Neural cell (in vitro differentiated cells): ENCODE results near the gene MUC21. TPM values are rescaled to one million over a fixed set of nuclear protein-coding genes. Genes with fewer than 3 reads are reported as not detected.

Experiments used
- H2AFZ ChIP-seq: fragments of 200-600, 300-800 bp; sonication (generic), shearing (Covaris generic); 2 replicates; pipeline ENCODE4 v1.6.0; 2014; ENCODE audit warnings: low read depth, mild to moderate bottlenecking, antibody characterized with exemption, low read length, moderate library complexity
- H3F3A ChIP-seq: fragments of 200-600 bp; shearing (Covaris generic); 2 replicates; pipeline ENCODE4 v1.6.1; 2016; ENCODE audit warnings: mild to moderate bottlenecking, moderate library complexity, mixed read lengths, antibody characterized with exemption, low read length; ENCODE audit not compliant: insufficient read depth, poor library complexity, severe bottlenecking
- H3K27ac ChIP-seq: fragments of 200-600, 300-800 bp; sonication (generic), shearing (Covaris generic); 2 replicates; pipeline ENCODE4 v1.5.1; 2014; ENCODE audit warnings: mild to moderate bottlenecking, low read length, moderate library complexity
- H3K27me3 ChIP-seq: fragments of 300-800, 200-600 bp; sonication (generic), shearing (Covaris generic); 2 replicates; pipeline ENCODE4 v1.6.0; 2014; ENCODE audit warnings: mild to moderate bottlenecking, low read depth, low read length, moderate library complexity; ENCODE audit not compliant: insufficient read depth
- H3K36me3 ChIP-seq: fragments of 300-800, 200-600 bp; sonication (generic), shearing (Covaris generic); 2 replicates; pipeline ENCODE4 v1.5.1; 2014; ENCODE audit warnings: mild to moderate bottlenecking, antibody characterized with exemption, low read length, moderate library complexity; ENCODE audit not compliant: insufficient read depth
- H3K4me2 ChIP-seq: fragments of 300-800, 200-600 bp; sonication (generic), shearing (Covaris generic); 2 replicates; pipeline ENCODE4 v1.6.0; 2014; ENCODE audit warnings: mild to moderate bottlenecking, low read length
- H3K4me3 ChIP-seq: fragments of 300-800, 200-600 bp; sonication (generic), shearing (Covaris generic); 2 replicates; pipeline ENCODE4 v1.5.1; 2014; ENCODE audit warnings: mild to moderate bottlenecking, low read length, moderate library complexity
- H3K79me2 ChIP-seq: fragments of 200-600 bp; shearing (Covaris generic); replicated peaks from 2 replicates; pipeline ENCODE4 v1.6.0; 2014; ENCODE audit warnings: mild to moderate bottlenecking, low read length, moderate library complexity; ENCODE audit not compliant: insufficient read depth
- H3K9ac ChIP-seq: fragments of 300-800, 200-600 bp; sonication (generic), shearing (Covaris generic); 2 replicates; pipeline ENCODE4 v1.6.1; 2016; ENCODE audit warnings: mild to moderate bottlenecking, low read length, mixed read lengths
- H3K9me2 ChIP-seq: fragments of 200-600 bp; shearing (Covaris generic); 2 replicates; pipeline ENCODE4 v1.6.1; 2016; ENCODE audit warnings: mild to moderate bottlenecking, low read length, mixed read lengths; ENCODE audit not compliant: insufficient read depth
- H3K9me3 ChIP-seq: fragments of 200-600, 300-800 bp; sonication (generic), shearing (Covaris generic); 2 replicates; pipeline ENCODE4 v1.6.1; 2016; ENCODE audit warnings: mild to moderate bottlenecking, mixed run types, low read length, moderate library complexity, mixed read lengths
- H4K20me1 ChIP-seq: fragments of 200-600 bp; shearing (Covaris generic); 2 replicates; pipeline ENCODE4 v1.6.1; 2016; ENCODE audit warnings: mild to moderate bottlenecking, mixed run types; ENCODE audit not compliant: insufficient read depth
- EP300 ChIP-seq: fragments of 450-650 bp; conservative IDR thresholded peaks from 2 replicates; pipeline ENCODE4 v1.6.1; 2014; ENCODE audit warnings: antibody characterized with exemption, mild to moderate bottlenecking, moderate library complexity; ENCODE audit not compliant: poor library complexity, severe bottlenecking
- EZH2 ChIP-seq: fragments of 200-600, 300-800 bp; shearing (Covaris generic), sonication (generic); IDR thresholded peaks from 2 replicates; pipeline ENCODE4 v1.6.1; 2014; ENCODE audit warnings: antibody characterized with exemption, low read length, borderline replicate concordance, mild to moderate bottlenecking; ENCODE audit not compliant: insufficient read depth, poor library complexity, severe bottlenecking
- MXI1 ChIP-seq: fragments of 450-650 bp; conservative IDR thresholded peaks from 2 replicates; pipeline ENCODE4 v1.6.1; 2014; ENCODE audit warnings: antibody characterized with exemption, mild to moderate bottlenecking; ENCODE audit not compliant: poor library complexity, severe bottlenecking
- POLR2AphosphoS5 ChIP-seq: IDR thresholded peaks from 2 replicates; pipeline ENCODE4 v1.6.1; 2012
- RAD21 ChIP-seq: fragments of 450-650 bp; conservative IDR thresholded peaks from 2 replicates; pipeline ENCODE4 v1.6.1; 2014; ENCODE audit warnings: antibody characterized with exemption, mild to moderate bottlenecking, moderate library complexity
- REST ChIP-seq: IDR thresholded peaks from 2 replicates; pipeline ENCODE4 v1.6.1; 2012; ENCODE audit warnings: borderline replicate concordance
- SMC3 ChIP-seq: fragments of 450-650 bp; conservative IDR thresholded peaks from 2 replicates; pipeline ENCODE4 v1.6.1; 2014; ENCODE audit warnings: antibody characterized with exemption, mild to moderate bottlenecking, moderate library complexity; ENCODE audit not compliant: poor library complexity
- TAF1 ChIP-seq: IDR thresholded peaks from 2 replicates; pipeline ENCODE4 v1.6.1; 2012; ENCODE audit warnings: low read depth
- polyA plus RNA-seq: library from polyadenylated mRNA; depleted of rRNA; stranded (reverse); fragments of >200 nt; gene quantifications from 2 replicates; pipeline ENCODE4 v1.2.3, GENCODE V29; 2014
- TF ChIP-seq, protein P1 (sequence below): fragments of 450-650 bp; IDR thresholded peaks from 2 replicates; pipeline ENCODE4 v1.5.1; 2014; ENCODE audit warnings: antibody characterized with exemption, mild to moderate bottlenecking, moderate library complexity; ENCODE audit not compliant: poor library complexity, severe bottlenecking

The MUC21 gene
- polyA plus RNA-seq, 1 donor from 2014 or later, result not detected

DNA sequence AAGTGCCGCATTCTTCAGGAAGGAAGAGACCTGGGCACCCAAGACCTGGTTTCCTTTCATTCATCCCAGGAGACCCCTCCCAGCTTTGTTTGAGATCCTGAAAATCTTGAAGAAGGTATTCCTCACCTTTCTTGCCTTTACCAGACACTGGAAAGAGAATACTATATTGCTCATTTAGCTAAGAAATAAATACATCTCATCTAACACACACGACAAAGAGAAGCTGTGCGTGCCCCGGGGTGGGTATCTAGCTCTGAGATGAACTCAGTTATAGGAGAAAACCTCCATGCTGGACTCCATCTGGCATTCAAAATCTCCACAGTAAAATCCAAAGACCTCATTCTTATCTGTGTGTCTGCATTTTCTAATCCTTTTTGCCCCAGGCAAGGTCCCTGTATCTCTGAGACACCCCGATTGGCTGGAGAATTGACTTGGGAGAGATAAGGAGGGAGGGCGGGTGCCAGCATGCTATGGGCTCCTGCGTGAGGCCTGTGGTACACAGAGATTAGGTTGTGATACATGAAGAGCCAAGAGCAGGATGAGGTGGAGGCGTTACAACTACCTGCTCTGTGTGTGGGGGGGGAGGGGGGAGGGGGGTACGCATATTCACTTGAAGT lies 4.8 kb downstream of the MUC21 start:
- no peak overlapping the region for H3K4me2 ChIP-seq
- H2AFZ ChIP-seq, result no peak overlapping the region
- no peaks in the 10 kb centered on the region for H4K20me1 ChIP-seq
- H3K27ac ChIP-seq, result no peak overlapping the region
- H3K4me3 ChIP-seq, result no peak overlapping the region
- no peaks in the 10 kb centered on the region for H3K9me2 ChIP-seq
- no peak overlapping the region for H3K9ac ChIP-seq
- TF ChIP-seq TAF1 (no peak), REST (no peak), RAD21 (no peak), MXI1 (no peak), POLR2AphosphoS5 (no peak), EZH2 (no peak), SMC3 (no peak), EP300 (no peak)
- TF ChIP-seq, protein P1, sequence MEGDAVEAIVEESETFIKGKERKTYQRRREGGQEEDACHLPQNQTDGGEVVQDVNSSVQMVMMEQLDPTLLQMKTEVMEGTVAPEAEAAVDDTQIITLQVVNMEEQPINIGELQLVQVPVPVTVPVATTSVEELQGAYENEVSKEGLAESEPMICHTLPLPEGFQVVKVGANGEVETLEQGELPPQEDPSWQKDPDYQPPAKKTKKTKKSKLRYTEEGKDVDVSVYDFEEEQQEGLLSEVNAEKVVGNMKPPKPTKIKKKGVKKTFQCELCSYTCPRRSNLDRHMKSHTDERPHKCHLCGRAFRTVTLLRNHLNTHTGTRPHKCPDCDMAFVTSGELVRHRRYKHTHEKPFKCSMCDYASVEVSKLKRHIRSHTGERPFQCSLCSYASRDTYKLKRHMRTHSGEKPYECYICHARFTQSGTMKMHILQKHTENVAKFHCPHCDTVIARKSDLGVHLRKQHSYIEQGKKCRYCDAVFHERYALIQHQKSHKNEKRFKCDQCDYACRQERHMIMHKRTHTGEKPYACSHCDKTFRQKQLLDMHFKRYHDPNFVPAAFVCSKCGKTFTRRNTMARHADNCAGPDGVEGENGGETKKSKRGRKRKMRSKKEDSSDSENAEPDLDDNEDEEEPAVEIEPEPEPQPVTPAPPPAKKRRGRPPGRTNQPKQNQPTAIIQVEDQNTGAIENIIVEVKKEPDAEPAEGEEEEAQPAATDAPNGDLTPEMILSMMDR, result no peak
- H3K27me3 ChIP-seq, result no peaks in the 10 kb centered on the region
- no peaks in the 10 kb centered on the region for H3K79me2 ChIP-seq
- H3K36me3 ChIP-seq, result no peaks in the 10 kb centered on the region
- no peaks in the 10 kb centered on the region for H3F3A ChIP-seq
- H3K9me3 ChIP-seq, result no peaks in the 10 kb centered on the region

DNA sequence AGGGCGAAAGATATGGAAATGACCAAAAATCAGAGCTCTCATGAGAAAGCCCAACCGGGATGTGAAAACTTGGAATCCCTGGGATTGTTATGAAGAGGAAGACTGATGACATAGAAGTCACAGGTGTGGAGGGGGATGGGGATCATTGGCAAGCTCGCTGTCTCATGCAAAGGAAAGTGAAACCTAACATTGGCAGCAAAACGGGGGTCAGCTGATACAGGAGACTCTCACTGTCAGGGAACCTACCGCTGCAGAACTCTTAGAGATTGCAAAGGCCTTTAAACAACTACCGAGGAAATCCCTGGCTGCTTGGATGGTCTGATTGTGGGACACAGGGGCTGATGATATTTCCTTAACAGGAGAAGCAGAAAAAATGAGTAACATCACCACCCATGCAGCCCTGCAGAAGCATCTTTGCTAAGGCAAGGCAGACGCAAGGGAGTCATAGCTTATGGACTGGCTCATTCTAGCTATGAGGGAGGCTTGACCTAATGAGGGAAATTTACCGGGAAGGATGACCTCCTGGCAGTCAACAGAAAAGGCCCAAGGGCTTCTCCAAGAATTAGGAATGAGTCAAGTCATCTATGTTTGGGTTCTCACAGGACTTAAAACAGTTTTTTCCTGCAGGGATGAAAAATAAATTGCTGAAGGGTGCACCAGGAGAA lies 7.0 kb downstream of the MUC21 start:
- no peak overlapping the region for H3K9ac ChIP-seq
- H3K4me3 ChIP-seq, result no peak overlapping the region
- H2AFZ ChIP-seq, result no peak overlapping the region
- no peaks in the 10 kb centered on the region for H3K27me3 ChIP-seq
- H3K27ac ChIP-seq, result no peak overlapping the region
- H3K9me3 ChIP-seq, result no peaks in the 10 kb centered on the region
- H3F3A ChIP-seq, result no peaks in the 10 kb centered on the region
- no peaks in the 10 kb centered on the region for H3K79me2 ChIP-seq
- no peaks in the 10 kb centered on the region for H3K9me2 ChIP-seq
- no peak overlapping the region for H3K4me2 ChIP-seq
- no peaks in the 10 kb centered on the region for H3K36me3 ChIP-seq
- no peaks in the 10 kb centered on the region for H4K20me1 ChIP-seq
- TF ChIP-seq, protein P1, result no peak
- TF ChIP-seq POLR2AphosphoS5 (no peak), EZH2 (no peak), MXI1 (no peak), EP300 (no peak), SMC3 (no peak), TAF1 (no peak), RAD21 (no peak), REST (no peak)
